HL-60 (cell line): ENCODE results near the gene FGD3.

ENCODE experiments used
- DNase-seq, 2 experiments: peaks; one replicate each; pipeline ENCODE4 v3.0.0-alpha.2; 2010 to 2020; ENCODE audit warnings: low read depth in 1 of 2, low spot score in 1 of 2
- H3K27ac ChIP-seq: fragments of 250-450 bp; sonication (Bioruptor Pico); replicated peaks from 2 replicates; pipeline ENCODE4 v1.5.1; 2020; ENCODE audit warnings: mild to moderate bottlenecking, moderate library complexity
- H3K27me3 ChIP-seq: fragments of 250-450 bp; sonication (Bioruptor Pico); 2 replicates; pipeline ENCODE4 v1.5.1; 2021; ENCODE audit warnings: mild to moderate bottlenecking, moderate library complexity; ENCODE audit not compliant: insufficient read depth, poor library complexity, severe bottlenecking
- H3K4me3 ChIP-seq: replicated peaks from 2 replicates; pipeline ENCODE4 v1.5.1; 2011; ENCODE audit warnings: mild to moderate bottlenecking, control low read depth, low read length; ENCODE audit not compliant: insufficient read depth
- CTCF ChIP-seq: IDR thresholded peaks from one replicate; pipeline ENCODE4 v1.5.1; 2011; ENCODE audit warnings: low read length, control low read depth, inconsistent platforms; ENCODE audit not compliant: insufficient read depth
- GABPA ChIP-seq: IDR thresholded peaks from 2 replicates; pipeline ENCODE4 v1.6.1; 2012; ENCODE audit warnings: low read depth
- POLR2AphosphoS5 ChIP-seq: IDR thresholded peaks from 2 replicates; pipeline ENCODE4 v1.6.1; 2012; ENCODE audit warnings: low read depth
- SPI1 ChIP-seq: IDR thresholded peaks from 2 replicates; pipeline ENCODE4 v1.6.1; 2012; ENCODE audit warnings: low read depth, mild to moderate bottlenecking, borderline replicate concordance
- TF ChIP-seq, protein P1 (sequence below): IDR thresholded peaks from 2 replicates; pipeline ENCODE4 v1.6.1; 2012; ENCODE audit warnings: low read depth; ENCODE audit not compliant: insufficient replicate concordance

FGD3 gene

DNA sequence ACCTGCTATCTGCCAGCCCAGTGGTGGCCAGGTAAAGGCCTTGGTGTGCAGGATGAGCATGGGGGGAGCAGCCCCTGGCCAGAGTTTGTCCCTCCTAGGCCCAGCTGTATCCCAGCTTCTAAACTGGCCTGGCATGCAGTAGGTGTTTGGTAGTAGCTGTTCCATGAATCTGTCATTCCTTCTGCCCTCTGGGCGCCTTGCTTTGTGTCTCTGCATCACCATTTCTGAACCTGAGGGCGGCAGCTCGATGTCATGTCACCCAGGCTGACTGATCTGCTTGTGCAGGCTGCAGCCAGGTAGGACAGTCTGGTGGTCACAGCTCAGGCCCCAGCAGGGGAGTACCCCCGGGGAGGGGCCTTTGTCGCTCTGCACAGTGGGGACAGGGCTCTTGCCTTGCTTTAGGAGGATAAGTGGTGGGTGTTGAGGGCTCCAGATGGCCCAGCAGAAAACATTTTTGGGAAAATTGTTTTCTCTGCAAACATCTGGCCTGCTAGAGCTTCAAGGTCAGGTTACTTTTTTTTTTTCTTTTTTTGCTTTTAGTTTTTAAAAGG, 106.5 kb downstream of the FGD3 start:
- no peak for TF ChIP-seq GABPA
- TF ChIP-seq CTCF, result no peak
- DNase-seq, result no peak
- Histone ChIP-seq H3K4me3 (no peak overlapping the region), H3K27me3 (no peaks in the 10 kb centered on the region), H3K27ac (peak overlapping the region; percentile 42)

GRCh38 chr9:93054758-93055704, 107.7 kb downstream of the FGD3 start:
- DNase-seq, result peak in 1 of 2 experiments; percentile 65
- TF ChIP-seq POLR2AphosphoS5 (no peak), GABPA (no peak)
- H3K27me3 ChIP-seq, result no peaks in the 10 kb centered on the region
- no peak overlapping the region for H3K4me3 ChIP-seq
- peak overlapping the region; percentile 42 for H3K27ac ChIP-seq

DNA sequence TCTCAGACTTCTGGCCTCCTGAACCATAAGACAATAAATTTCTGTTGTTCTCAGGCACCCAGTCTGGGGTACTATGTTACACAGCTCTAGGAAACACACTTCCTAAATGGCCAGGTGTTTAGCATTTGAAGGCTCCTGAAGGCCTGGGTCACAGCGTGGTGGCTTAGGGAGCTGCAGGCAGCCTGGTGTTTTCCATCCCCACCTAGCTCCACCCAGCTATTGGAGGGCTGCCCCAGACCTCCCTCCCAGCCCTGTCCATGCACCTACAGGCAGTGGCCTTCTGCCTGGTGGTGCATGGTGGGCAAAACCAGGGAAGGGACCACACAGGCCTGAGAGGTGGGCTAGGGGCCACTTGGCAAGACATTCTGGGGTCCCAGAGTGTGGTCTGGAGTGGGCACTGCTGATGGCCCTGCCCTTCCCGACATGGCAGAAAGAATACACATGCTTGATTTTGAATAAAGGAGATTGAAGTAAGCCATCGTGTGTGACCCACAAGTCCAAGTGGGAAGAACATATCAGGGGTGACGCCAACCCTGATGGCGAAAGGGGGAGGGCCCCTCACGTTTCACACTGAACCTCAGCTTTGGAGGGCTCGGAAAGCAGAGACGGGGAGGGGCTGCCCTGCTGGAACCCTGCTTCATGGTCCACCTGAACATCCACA, 109.8 kb downstream of the FGD3 start:
- no peak for DNase-seq
- no peak overlapping the region for H3K4me3 ChIP-seq
- no peak overlapping the region for H3K27ac ChIP-seq
- no peaks in the 10 kb centered on the region for H3K27me3 ChIP-seq
- TF ChIP-seq, protein P1, sequence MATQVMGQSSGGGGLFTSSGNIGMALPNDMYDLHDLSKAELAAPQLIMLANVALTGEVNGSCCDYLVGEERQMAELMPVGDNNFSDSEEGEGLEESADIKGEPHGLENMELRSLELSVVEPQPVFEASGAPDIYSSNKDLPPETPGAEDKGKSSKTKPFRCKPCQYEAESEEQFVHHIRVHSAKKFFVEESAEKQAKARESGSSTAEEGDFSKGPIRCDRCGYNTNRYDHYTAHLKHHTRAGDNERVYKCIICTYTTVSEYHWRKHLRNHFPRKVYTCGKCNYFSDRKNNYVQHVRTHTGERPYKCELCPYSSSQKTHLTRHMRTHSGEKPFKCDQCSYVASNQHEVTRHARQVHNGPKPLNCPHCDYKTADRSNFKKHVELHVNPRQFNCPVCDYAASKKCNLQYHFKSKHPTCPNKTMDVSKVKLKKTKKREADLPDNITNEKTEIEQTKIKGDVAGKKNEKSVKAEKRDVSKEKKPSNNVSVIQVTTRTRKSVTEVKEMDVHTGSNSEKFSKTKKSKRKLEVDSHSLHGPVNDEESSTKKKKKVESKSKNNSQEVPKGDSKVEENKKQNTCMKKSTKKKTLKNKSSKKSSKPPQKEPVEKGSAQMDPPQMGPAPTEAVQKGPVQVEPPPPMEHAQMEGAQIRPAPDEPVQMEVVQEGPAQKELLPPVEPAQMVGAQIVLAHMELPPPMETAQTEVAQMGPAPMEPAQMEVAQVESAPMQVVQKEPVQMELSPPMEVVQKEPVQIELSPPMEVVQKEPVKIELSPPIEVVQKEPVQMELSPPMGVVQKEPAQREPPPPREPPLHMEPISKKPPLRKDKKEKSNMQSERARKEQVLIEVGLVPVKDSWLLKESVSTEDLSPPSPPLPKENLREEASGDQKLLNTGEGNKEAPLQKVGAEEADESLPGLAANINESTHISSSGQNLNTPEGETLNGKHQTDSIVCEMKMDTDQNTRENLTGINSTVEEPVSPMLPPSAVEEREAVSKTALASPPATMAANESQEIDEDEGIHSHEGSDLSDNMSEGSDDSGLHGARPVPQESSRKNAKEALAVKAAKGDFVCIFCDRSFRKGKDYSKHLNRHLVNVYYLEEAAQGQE, result no peak
- TF ChIP-seq SPI1 (no peak), CTCF (no peak), POLR2AphosphoS5 (no peak), GABPA (no peak)

- Histone ChIP-seq H3K4me3 (no peak overlapping the region), H3K27me3 (no peaks in the 10 kb centered on the region), H3K27ac (peak overlapping the region; percentile 46)
- TF ChIP-seq POLR2AphosphoS5 (no peak), GABPA (no peak), CTCF (no peak), SPI1 (no peak)
- TF ChIP-seq, protein P1, result no peak
- DNase-seq, result no peak
Observed at GRCh38 chr9:93057703-93058354, 110.5 kb downstream of the FGD3 start.
